GM18520 (cell line): Measurements from ENCODE around the gene OPRD1.

Experiments used
- ATAC-seq: cut with Tn5 transposase; IDR thresholded peaks from one replicate; pipeline ENCODE4 v1.9.1; 2021; ENCODE audit not compliant: unreplicated experiment

OPRD1 gene

DNA sequence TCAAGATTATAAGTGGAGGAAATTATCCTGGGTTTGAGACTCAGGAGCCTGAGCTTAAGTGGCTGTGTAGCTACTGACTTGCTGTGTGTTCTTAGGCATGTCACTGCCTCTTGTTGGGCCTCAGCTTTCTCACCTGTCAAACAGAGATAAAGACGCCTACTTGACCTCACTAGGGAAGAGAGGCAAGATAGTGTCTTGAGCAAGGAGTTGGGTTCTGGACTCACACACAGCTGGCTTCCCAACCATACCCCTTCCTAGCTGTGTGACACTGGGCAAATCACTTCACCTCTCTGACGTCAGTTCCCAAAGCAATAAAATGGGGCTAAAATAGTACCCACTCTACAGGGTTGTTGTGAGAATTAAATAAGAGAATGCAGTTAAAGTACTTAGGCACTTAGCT, 90.8 kb downstream of the OPRD1 start:
- ATAC-seq, result no peak

DNA sequence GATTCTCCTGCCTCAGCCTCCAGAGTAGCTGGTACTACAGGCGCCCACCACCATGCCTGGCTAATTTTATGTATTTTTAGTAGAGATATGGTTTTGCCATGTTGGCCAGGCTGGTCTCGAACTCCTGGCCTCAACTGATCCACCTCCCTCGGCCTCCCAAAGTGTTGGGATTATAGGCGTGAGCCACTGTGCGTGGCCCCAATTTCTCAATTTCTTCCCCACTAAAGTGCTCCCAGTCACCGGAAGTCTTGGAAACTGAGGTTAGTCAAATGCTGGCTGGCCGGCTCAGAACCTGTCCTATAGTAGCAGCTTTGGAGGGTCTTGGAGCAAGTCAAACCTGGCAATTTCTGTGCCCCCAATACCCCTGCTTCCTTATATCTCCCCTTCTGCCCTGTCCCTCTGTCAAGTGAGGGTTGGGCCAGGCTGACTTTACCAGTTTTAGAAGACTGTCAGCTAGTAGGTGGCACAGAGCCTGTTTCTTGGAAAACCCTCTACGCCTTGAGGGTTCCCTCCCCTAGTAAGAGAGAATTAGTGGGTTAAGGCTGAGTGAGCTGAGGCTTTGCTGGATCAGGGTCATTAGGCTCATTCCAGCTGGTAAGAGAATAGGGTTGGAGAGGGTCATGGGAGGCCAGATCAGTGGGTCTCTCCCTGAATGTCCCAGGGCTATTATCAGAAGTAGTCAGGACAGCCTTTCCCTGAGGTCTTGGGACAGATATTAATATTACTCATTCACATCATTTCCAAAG, 94.1 kb downstream of the OPRD1 start:
- no peak for ATAC-seq

DNA sequence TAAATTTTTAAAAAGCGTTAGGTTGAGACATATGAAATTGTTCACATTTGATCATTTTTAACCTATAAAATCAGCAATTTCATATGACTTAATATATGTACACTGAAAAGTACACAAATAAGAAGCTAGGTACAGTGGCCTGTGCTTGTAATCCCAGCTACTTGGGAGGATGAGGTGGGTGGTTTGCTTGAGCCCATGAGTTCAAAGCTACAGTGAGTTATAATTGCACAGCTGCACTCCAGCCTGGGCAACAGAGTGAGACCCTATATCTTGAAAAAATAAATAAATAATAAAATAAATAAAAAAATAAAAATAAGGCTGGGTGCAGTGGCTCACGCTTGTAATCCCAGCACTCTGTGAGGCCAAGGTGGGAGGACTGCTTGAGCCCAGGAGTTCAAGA, 97.2 kb downstream of the OPRD1 start:
- ATAC-seq, result no peak

DNA sequence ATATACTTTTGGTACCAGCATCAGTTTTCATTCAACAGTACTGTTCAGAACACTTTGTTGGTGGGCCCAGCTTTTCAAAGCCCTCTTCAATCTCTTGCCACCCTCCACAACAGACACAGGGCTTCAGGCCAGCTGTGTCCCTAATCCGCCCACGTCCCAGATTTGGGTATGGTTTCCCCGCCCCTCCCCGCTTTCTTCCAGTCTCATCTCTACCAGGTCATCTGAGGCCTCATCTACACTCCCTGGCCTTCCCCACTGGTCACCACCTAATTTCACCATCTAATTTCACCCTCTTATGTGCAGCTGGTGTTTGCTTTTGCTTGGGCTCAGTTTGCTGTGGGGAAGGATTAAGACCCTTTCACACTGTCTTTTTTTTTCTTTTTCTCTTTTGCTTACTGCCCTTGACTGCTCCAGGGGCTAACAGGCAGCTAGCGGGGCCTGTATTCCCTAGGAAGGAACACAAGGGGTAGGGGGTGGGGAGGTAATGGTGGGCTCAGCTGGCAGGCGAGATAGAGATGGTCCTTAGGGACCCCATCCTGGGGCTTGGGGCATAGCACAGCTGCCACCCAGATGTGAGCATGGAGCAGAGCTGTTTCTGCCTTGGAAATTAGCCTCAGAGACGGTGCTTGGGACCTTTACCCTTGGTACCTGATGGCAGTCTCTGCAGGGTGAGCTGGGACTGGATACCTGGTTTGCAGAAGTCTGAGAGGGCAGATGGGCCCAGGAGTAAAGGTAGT, 98.6 kb downstream of the OPRD1 start:
- ATAC-seq, result no peak

DNA sequence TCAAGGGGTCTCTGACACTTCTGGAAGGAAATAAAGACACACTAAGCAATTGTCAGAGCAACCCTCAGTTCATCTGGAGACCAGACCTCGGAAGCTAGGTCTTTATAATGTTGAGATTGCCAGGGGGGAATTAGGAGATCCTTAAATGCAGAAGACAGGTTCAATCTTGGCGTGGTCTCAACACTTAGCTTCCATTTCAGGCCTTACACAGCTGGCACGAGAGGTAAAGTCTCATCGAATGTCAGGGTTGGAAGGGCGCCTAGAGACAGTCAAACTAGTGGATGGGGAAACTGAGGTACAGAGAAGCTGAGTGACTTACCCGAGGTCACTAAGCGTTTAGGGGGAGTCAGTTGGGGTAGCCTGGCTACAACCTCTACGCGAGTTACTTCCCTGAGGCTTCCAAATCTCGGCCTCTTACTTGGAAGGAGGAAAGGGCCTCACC, 101.8 kb downstream of the OPRD1 start:
- no peak for ATAC-seq

DNA sequence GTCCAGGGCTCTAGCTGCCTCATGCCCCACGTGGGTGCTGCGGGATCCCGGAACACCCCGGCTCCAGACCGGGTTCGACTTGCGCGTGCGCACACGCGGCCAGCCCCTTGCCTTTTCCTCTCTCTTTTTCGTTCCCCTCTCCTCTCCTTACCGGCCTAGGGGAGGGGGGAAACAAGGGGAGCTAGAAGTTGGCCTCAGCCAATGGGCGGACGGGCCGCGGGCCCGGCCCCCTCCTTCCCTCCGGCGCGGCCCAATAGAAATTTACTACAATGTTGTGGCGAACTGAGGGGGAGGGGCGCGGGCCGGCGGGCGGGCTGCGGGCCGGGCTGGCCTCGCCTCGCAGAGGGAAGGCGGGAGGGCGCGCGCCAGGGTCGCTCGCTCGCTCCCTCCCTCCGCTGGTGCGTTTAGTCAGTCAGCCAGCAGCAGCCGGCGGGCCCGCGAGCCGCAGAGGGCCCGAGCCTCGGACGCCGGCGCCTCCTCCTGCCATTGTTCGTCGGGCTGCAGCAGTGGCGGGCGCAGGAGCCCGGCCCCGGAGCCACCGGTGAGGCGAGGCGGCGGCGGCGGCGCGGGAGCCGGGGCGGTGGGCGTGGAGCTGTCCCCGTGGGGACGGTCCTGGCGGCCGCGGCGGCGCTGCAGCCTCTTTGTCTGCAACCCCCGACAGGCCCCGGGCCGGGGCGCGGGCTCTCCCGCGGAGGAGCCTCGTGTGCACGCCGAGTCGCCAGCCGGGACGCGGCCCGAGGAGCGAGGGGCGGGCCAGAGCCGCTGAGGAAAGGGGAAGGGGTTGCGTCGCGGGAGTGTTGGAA, 102.5 kb downstream of the OPRD1 start, which contains the start of gene EPB41:
EPB41 (plus strand) TSS at position 342 of the 803 bp plus-strand sequence. CDS start 72,869 bp downstream, outside the sequence.
- ATAC-seq, result no peak

DNA sequence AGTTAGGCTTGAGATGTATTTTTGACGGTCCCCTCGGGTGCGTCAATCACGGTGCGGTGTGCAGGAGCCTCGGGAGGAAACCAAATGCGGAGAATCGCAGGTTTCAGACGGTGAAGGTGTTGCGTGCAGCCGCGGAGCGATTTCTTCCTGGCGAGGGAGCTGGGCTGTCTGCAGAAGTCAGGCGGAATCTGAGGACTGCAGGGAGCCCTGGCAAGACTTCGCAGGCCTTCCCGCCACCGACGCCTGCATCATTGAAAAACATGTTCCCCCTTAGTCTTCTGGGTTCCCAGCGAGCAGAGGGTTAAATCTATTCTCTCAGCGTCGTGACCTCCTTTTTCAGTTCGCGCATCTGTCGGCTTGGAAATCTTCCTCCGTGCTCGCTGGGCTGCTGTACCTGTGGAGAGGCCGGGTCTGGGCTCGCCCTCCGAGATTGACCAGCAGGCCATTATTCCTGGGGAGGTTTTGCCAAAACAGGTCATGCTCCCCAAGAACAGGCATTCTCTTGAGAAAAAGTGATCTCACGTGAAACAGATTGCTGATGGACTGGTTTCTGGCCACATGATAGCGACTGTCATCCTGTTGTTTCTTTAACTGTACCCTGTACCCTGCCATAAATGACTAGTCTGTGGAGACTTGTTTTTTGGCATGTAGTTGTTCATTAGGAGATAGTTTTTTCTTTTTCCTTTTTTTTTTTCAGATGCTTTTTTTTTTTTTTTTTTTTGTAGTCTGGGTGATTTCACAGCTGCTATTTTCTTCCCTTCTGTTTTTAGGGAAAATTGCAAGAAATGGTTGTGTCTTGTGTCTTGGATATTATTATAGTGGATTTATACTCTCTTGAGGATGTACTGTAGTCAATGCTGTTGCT, 103.3 kb downstream of the OPRD1 start:
- no peak for ATAC-seq

DNA sequence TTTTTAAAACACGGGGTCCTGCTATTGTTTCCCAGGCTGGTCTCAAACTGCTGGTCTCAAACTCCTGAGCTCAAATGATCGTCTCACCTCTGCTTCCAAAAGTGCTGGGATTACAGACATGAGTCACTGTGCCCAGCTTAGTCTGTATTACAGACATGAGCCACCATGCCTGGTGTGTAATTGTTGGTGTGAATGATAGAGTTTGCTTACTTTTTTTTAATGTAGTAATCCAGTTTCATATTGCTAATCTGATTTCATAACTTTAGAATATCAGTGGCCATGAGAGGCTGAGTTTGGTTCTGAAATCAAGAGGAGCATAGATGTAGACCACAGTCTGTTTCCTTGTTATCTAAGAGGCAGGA, 105.8 kb downstream of the OPRD1 start:
- no peak for ATAC-seq
